HUES64 (cell line): ENCODE measurements around the gene AGBL5.

Experiments used
- H3K27ac ChIP-seq: 2 replicates; pipeline ENCODE4 v1.7.0; 2013; ENCODE audit warnings: low read depth, low read length, inconsistent platforms
- H3K27me3 ChIP-seq: 2 replicates; pipeline ENCODE4 v1.6.1; 2013; ENCODE audit warnings: mild to moderate bottlenecking, low read length; ENCODE audit not compliant: insufficient read depth
- H3K36me3 ChIP-seq: 2 replicates; pipeline ENCODE4 v1.6.1; 2013; ENCODE audit warnings: mild to moderate bottlenecking, low read length; ENCODE audit not compliant: insufficient read depth
- H3K4me1 ChIP-seq: 2 replicates; pipeline ENCODE4 v1.6.1; 2013; ENCODE audit warnings: mild to moderate bottlenecking, low read length, moderate library complexity; ENCODE audit not compliant: insufficient read depth
- H3K4me3 ChIP-seq: 2 replicates; pipeline ENCODE4 v1.5.1; 2013; ENCODE audit warnings: mild to moderate bottlenecking, low read length, moderate library complexity
- H3K9ac ChIP-seq: 2 replicates; pipeline ENCODE4 v1.6.1; 2013; ENCODE audit warnings: mild to moderate bottlenecking, low read depth, low read length
- H3K9me3 ChIP-seq: 2 replicates; pipeline ENCODE4 v1.6.1; 2013; ENCODE audit warnings: low read depth, low read length; ENCODE audit not compliant: insufficient read depth
- WGBS: fragments of 150-250, 120-280 bp; methylation state at CpG from one replicate; pipeline ENCODE4 v1.1.7; 2013; ENCODE audit warnings: missing lambda C conversion rate; 5-methylcytosine and 5-hydroxymethylcytosine counted together

The AGBL5 gene

DNA sequence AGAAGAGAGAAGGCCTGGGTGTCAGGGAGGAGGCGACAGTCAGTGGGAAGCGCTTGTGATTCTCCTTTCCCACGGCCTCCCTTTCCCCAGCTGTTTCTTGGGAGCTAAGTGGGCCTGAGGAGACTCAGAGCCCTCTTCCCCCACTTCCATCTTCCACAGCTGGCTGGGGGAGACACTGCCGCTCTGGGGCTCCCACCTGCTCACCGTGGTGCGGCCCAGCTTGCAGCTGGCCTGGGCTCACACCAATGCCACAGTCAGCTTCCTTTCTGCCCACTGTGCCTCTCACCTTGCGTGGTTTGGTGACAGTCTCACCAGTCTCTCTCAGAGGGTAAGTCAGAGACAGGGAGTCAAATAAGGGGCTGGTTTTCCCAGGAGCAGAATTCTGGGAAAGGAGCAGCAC is 11.6 kb upstream of the AGBL5 start:
- Histone ChIP-seq H3K27ac (no peak overlapping the region), H3K4me3 (no peak overlapping the region), H3K36me3 (peaks cover 82% of the 10 kb centered on the region), H3K4me1 (no peaks in the 10 kb centered on the region), H3K9ac (no peak overlapping the region), H3K9me3 (no peaks in the 10 kb centered on the region), H3K27me3 (no peaks in the 10 kb centered on the region)
- 91% methylated on average over 7 of the region's 7 CpGs for WGBS

- 94% methylated on average over 8 of the region's 8 CpGs for WGBS
Measured at GRCh38 chr2:27040282-27040681, 11.2 kb upstream of the AGBL5 start.

GRCh38 chr2:27041752-27042151 is 9.7 kb upstream of the AGBL5 start:
- Histone ChIP-seq H3K4me3 (no peak overlapping the region), H3K9me3 (no peaks in the 10 kb centered on the region), H3K36me3 (peaks cover 64% of the 10 kb centered on the region), H3K27me3 (no peaks in the 10 kb centered on the region), H3K27ac (no peak overlapping the region), H3K4me1 (no peaks in the 10 kb centered on the region), H3K9ac (no peak overlapping the region)
- 91% methylated on average over 5 of the region's 5 CpGs for WGBS

More at GRCh38 chr2:27040282-27040681, 11.2 kb upstream of the AGBL5 start:
- H3K9me3 ChIP-seq, result no peaks in the 10 kb centered on the region
- H3K27me3 ChIP-seq, result no peaks in the 10 kb centered on the region
- no peak overlapping the region for H3K9ac ChIP-seq
- no peak overlapping the region for H3K27ac ChIP-seq
- no peak overlapping the region for H3K4me3 ChIP-seq
- H3K36me3 ChIP-seq, result peaks cover 78% of the 10 kb centered on the region
- no peaks in the 10 kb centered on the region for H3K4me1 ChIP-seq

- Histone ChIP-seq H3K4me3 (no peak overlapping the region), H3K27me3 (no peaks in the 10 kb centered on the region), H3K36me3 (peaks cover 59% of the 10 kb centered on the region), H3K4me1 (no peaks in the 10 kb centered on the region), H3K9ac (no peak overlapping the region), H3K9me3 (no peaks in the 10 kb centered on the region), H3K27ac (no peak overlapping the region)
- 95% methylated on average over 10 of the region's 10 CpGs for WGBS
Measured at GRCh38 chr2:27042159-27042661, 9.3 kb upstream of the AGBL5 start.

DNA sequence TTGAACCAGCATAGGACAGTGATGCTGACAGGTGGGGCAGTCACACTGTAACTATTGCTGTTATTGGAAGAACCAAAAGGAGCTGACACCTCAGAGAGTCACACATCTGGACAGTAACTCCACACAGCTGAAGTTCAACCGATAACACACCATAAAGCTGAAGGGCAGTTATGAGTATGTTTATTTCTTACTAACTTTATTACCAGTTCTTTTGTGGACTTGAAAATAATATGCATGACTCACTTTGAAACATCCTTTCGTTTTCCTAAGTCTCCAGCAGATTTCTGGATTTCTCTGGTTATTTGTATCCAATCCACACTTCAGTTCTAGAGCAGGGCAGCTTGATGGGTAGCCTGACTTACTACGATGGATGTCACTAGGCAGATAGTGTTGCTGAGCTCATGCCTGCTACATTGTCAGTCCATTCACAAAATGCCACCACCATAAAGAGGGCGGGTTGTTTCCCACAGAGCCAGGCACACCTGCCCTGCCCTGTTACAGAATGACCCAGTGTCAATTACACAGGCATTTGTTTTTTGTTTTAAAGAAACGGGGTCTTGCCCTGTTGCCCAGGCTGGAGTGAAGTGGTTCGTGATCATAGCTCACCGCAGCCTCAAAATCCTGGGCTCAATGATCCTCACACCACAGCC is 8.4 kb upstream of the AGBL5 start:
- peaks cover 50% of the 10 kb centered on the region for H3K36me3 ChIP-seq

GRCh38 chr2:27049422-27050280 is 1.8 kb upstream of the AGBL5 start:
- peak overlapping the region; percentile 17; the same call in 1 of the 2 replicates for H3K27ac ChIP-seq
- H3K4me3 ChIP-seq, result peak overlapping the region; percentile 66
- H3K9ac ChIP-seq, result peak overlapping the region; percentile 63
- H3K36me3 ChIP-seq, result peaks cover 13% of the 10 kb centered on the region
- H3K27me3 ChIP-seq, result no peaks in the 10 kb centered on the region
- no peaks in the 10 kb centered on the region for H3K4me1 ChIP-seq
- WGBS, result 12% methylated on average over 52 of the region's 52 CpGs
- H3K9me3 ChIP-seq, result no peaks in the 10 kb centered on the region

More for the DNA sequence above, 8.4 kb upstream of the AGBL5 start:
- no peaks in the 10 kb centered on the region for H3K9me3 ChIP-seq
- H3K4me3 ChIP-seq, result no peak overlapping the region
- WGBS, result 95% methylated on average over 6 of the region's 7 CpGs
- H3K27me3 ChIP-seq, result no peaks in the 10 kb centered on the region
- H3K27ac ChIP-seq, result no peak overlapping the region
- no peak overlapping the region for H3K9ac ChIP-seq
- no peaks in the 10 kb centered on the region for H3K4me1 ChIP-seq

- H3K4me3 ChIP-seq, result peak overlapping the region; percentile 66
- no peaks in the 10 kb centered on the region for H3K4me1 ChIP-seq
- peak overlapping the region; percentile 63 for H3K9ac ChIP-seq
- peaks cover 21% of the 10 kb centered on the region for H3K36me3 ChIP-seq
- peak overlapping the region; percentile 44; the same call in 1 of the 2 replicates for H3K27ac ChIP-seq
- no peaks in the 10 kb centered on the region for H3K27me3 ChIP-seq
- WGBS, result under 1% methylated on average over 48 of the region's 48 CpGs
- no peaks in the 10 kb centered on the region for H3K9me3 ChIP-seq
Measured at GRCh38 chr2:27050281-27050995, 1.0 kb upstream of the AGBL5 start.

DNA sequence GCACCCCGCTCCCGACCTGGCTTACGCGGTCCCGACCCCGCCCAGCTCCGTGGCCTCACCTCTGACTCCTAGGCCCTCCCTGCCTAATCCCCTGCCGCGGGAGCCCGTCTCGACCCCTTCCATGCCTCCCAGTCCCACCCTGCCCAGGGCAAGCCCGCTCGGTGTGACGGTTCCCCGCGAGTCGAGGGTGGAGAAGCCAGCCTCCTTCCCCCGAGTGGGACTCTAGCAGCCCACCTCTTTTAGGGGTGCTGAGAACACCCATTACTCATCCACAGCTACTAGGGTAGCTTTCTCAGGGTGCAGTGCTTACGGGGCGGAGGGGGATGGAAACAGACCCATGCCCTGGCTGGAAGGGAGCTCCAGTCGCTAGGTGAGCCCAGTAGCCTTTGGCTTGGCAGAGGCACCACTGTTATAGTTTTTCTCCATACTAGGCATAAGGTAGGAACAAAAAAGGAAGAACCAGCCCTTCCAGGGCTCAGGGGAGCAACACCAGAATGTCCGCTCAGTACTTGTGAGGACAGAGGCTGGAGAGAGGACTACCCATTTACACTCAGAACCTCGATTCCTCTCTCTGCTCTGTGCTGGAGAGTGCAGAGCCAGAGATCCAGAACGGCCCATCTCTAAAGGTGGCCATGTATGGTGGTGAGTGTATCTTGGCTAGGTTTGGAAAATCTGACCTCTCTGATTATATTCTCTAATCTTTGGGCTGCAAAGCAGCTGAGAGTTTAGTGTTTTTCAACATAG is 606 bp downstream of the AGBL5 start:
- H3K9ac ChIP-seq, result peak overlapping the region; percentile 84
- no peaks in the 10 kb centered on the region for H3K4me1 ChIP-seq
- no peaks in the 10 kb centered on the region for H3K27me3 ChIP-seq
- peaks cover 37% of the 10 kb centered on the region for H3K36me3 ChIP-seq
- no peaks in the 10 kb centered on the region for H3K9me3 ChIP-seq
- no peak overlapping the region for H3K27ac ChIP-seq
- H3K4me3 ChIP-seq, result peak overlapping the region; percentile 66
- 2% methylated on average over 21 of the region's 24 CpGs for WGBS

- WGBS, result 86% methylated on average over 11 of the region's 11 CpGs
- no peaks in the 10 kb centered on the region for H3K27me3 ChIP-seq
Measured at GRCh38 chr2:27053321-27053720, 1.9 kb downstream of the AGBL5 start.

DNA sequence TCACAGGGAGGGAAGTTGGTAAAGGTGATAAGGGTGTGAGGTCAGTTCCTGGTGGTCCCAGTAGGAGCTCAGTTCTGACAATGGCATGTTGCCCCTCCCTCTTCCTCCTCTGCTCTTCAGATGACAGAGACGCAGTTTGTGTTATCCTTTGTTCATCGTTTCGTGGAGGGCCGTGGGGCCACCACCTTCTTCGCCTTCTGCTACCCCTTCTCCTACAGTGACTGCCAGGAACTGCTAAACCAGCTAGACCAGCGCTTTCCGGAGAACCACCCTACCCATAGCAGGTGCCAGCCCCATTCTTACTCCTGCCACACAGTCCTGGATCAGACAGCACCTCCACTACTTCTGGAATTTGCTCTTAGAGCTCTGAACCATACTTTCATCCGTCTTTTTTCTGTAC is 2.3 kb downstream of the AGBL5 start:
- Histone ChIP-seq H3K36me3 (peaks cover 46% of the 10 kb centered on the region), H3K27ac (no peak overlapping the region), H3K9me3 (no peaks in the 10 kb centered on the region), H3K9ac (no peak overlapping the region), H3K4me3 (no peak overlapping the region), H3K27me3 (no peaks in the 10 kb centered on the region), H3K4me1 (no peaks in the 10 kb centered on the region)
- 81% methylated on average over 8 of the region's 8 CpGs for WGBS

More at GRCh38 chr2:27053321-27053720, 1.9 kb downstream of the AGBL5 start:
- H3K4me3 ChIP-seq, result no peak overlapping the region
- peaks cover 42% of the 10 kb centered on the region for H3K36me3 ChIP-seq
- H3K9ac ChIP-seq, result no peak overlapping the region
- no peaks in the 10 kb centered on the region for H3K9me3 ChIP-seq
- H3K27ac ChIP-seq, result no peak overlapping the region
- H3K4me1 ChIP-seq, result no peaks in the 10 kb centered on the region
